ENCODE results near the gene AKT1S1.

The AKT1S1 gene

GRCh38 chr19:49877879-49878743 lies 956 bp upstream of the AKT1S1 start:
- peak overlapping the region; percentile 94 for H3K4me3 ChIP-seq (ENCODE audit: low read depth, low read length)
- TF ChIP-seq CTCF (IDR thresholded peaks at IDR 0.05; ENCODE audit: low read depth, low read length): no peak
- H3K27me3 ChIP-seq: no peaks in the 10 kb centered on the region
- no peaks in the 10 kb centered on the region for H3K9me3 ChIP-seq
- H3K4me1 ChIP-seq: no peaks in the 10 kb centered on the region
- peaks cover 10% of the 10 kb centered on the region; the same call in 1 of the 2 replicates for H3K36me3 ChIP-seq
- DNase-seq: peak; percentile 99

- peak; percentile 98 for DNase-seq
- no peaks in the 10 kb centered on the region for H3K27me3 ChIP-seq
- peak overlapping the region; percentile 94 for H3K4me3 ChIP-seq (ENCODE audit: low read depth, low read length)
- H3K4me1 ChIP-seq: no peaks in the 10 kb centered on the region
- no peak for TF ChIP-seq CTCF (IDR thresholded peaks at IDR 0.05; ENCODE audit: low read depth, low read length)
- H3K36me3 ChIP-seq: peaks cover 6% of the 10 kb centered on the region; the same call in 1 of the 2 replicates
- H3K9me3 ChIP-seq: no peaks in the 10 kb centered on the region
These were observed 634 bp downstream of the AKT1S1 start for GRCh38 chr19:49876422-49877019.

- Histone ChIP-seq H3K4me1 (peaks cover 2% of the 10 kb centered on the region; the same call in 1 of the 2 replicates), H3K4me3 (ENCODE audit: low read depth, low read length) (peak overlapping the region; percentile 94), H3K9me3 (no peaks in the 10 kb centered on the region), H3K36me3 (peaks cover 6% of the 10 kb centered on the region; the same call in 1 of the 2 replicates), H3K27me3 (no peaks in the 10 kb centered on the region)
- DNase-seq: peak; percentile 69
- TF ChIP-seq CTCF (IDR thresholded peaks at IDR 0.05; ENCODE audit: low read depth, low read length): no peak
These were observed 1.2 kb downstream of the AKT1S1 start for GRCh38 chr19:49875857-49876421.

- DNase-seq: no peak
- peaks cover 9% of the 10 kb centered on the region for H3K4me1 ChIP-seq
- H3K27me3 ChIP-seq: no peaks in the 10 kb centered on the region
- peaks cover 3% of the 10 kb centered on the region; the same call in 1 of the 2 replicates for H3K36me3 ChIP-seq
- no peaks in the 10 kb centered on the region for H3K9me3 ChIP-seq
- no peak for TF ChIP-seq CTCF (IDR thresholded peaks at IDR 0.05; ENCODE audit: low read depth, low read length)
- H3K4me3 ChIP-seq (ENCODE audit: low read depth, low read length): peak overlapping the region; percentile 94
These were observed 2.0 kb downstream of the AKT1S1 start for GRCh38 chr19:49875177-49875576.

GRCh38 chr19:49874503-49875157 lies 2.5 kb downstream of the AKT1S1 start:
- Histone ChIP-seq H3K4me3 (ENCODE audit: low read depth, low read length) (no peak overlapping the region), H3K27me3 (no peaks in the 10 kb centered on the region), H3K4me1 (peaks cover 11% of the 10 kb centered on the region), H3K36me3 (0 out of 2 replicates have a peak, but pooled peaks cover 2% of the 10 kb centered on the region), H3K9me3 (no peaks in the 10 kb centered on the region)
- no peak for DNase-seq
- TF ChIP-seq CTCF (IDR thresholded peaks at IDR 0.05; ENCODE audit: low read depth, low read length): no peak
